ENCODE data around the gene CHRNA3.
"Not testable (repeated sequence)": the region's sequence is repeated elsewhere in the genome, so short reads cannot be mapped to it uniquely, and the experiment has no call there.

Gene CHRNA3

GRCh38 chr15:78561490-78561889, 59.3 kb downstream of the CHRNA3 start:
- no peak overlapping the region for H3K4me3 ChIP-seq (ENCODE audit: low read depth, low read length)
- H3K79me2 ChIP-seq (ENCODE audit: control insufficient read depth, insufficient read depth, low read length, unreplicated experiment), result no peaks in the 10 kb centered on the region
- 0 out of 2 replicates have a peak, but pooled peaks cover 3% of the 10 kb centered on the region for H3K27me3 ChIP-seq (ENCODE audit: insufficient read depth, low read length)
- no peak overlapping the region for H2AFZ ChIP-seq (ENCODE audit: low read length, unreplicated experiment)
- H3K4me1 ChIP-seq (ENCODE audit: control insufficient read depth, insufficient read depth, low read length, unreplicated experiment), result no peaks in the 10 kb centered on the region
- H3K27ac ChIP-seq (ENCODE audit: low read depth, low read length), result no peak overlapping the region
- no peaks in the 10 kb centered on the region for H3K36me3 ChIP-seq (ENCODE audit: insufficient read depth, low read length)

GRCh38 chr15:78560201-78560600, 60.6 kb downstream of the CHRNA3 start:
- H3K79me2 ChIP-seq (ENCODE audit: control insufficient read depth, insufficient read depth, low read length, unreplicated experiment); H3K4me3 ChIP-seq (ENCODE audit: low read depth, low read length); H2AFZ ChIP-seq (ENCODE audit: low read length, unreplicated experiment); H3K27ac ChIP-seq (ENCODE audit: low read depth, low read length); H3K27me3 ChIP-seq (ENCODE audit: insufficient read depth, low read length); H3K36me3 ChIP-seq (ENCODE audit: insufficient read depth, low read length); H3K4me1 ChIP-seq (ENCODE audit: control insufficient read depth, insufficient read depth, low read length, unreplicated experiment): not testable (repeated sequence)

- no peak overlapping the region for H2AFZ ChIP-seq (ENCODE audit: low read length, unreplicated experiment)
- peaks cover 23% of the 10 kb centered on the region for H3K36me3 ChIP-seq (ENCODE audit: insufficient read depth, low read length)
- no peaks in the 10 kb centered on the region for H3K4me1 ChIP-seq (ENCODE audit: control insufficient read depth, insufficient read depth, low read length, unreplicated experiment)
- no peak overlapping the region for H3K4me3 ChIP-seq (ENCODE audit: low read depth, low read length)
- no peaks in the 10 kb centered on the region for H3K79me2 ChIP-seq (ENCODE audit: control insufficient read depth, insufficient read depth, low read length, unreplicated experiment)
- H3K27ac ChIP-seq (ENCODE audit: low read depth, low read length), result no peak overlapping the region
- H3K27me3 ChIP-seq (ENCODE audit: insufficient read depth, low read length), result no peaks in the 10 kb centered on the region
Measured at GRCh38 chr15:78552597-78552996, 68.2 kb downstream of the CHRNA3 start.

- no peak overlapping the region for H3K27ac ChIP-seq (ENCODE audit: low read depth, low read length)
- no peaks in the 10 kb centered on the region for H3K79me2 ChIP-seq (ENCODE audit: control insufficient read depth, insufficient read depth, low read length, unreplicated experiment)
- peaks cover 28% of the 10 kb centered on the region for H3K36me3 ChIP-seq (ENCODE audit: insufficient read depth, low read length)
- no peak overlapping the region for H3K4me3 ChIP-seq (ENCODE audit: low read depth, low read length)
- H3K4me1 ChIP-seq (ENCODE audit: control insufficient read depth, insufficient read depth, low read length, unreplicated experiment), result no peaks in the 10 kb centered on the region
- no peaks in the 10 kb centered on the region for H3K27me3 ChIP-seq (ENCODE audit: insufficient read depth, low read length)
- no peak overlapping the region for H2AFZ ChIP-seq (ENCODE audit: low read length, unreplicated experiment)
Measured at GRCh38 chr15:78551902-78552301, 68.9 kb downstream of the CHRNA3 start.

GRCh38 chr15:78550815-78551214, 70.0 kb downstream of the CHRNA3 start:
- Histone ChIP-seq H3K36me3 (ENCODE audit: insufficient read depth, low read length) (peaks cover 35% of the 10 kb centered on the region), H3K27ac (ENCODE audit: low read depth, low read length) (no peak overlapping the region), H3K4me1 (ENCODE audit: control insufficient read depth, insufficient read depth, low read length, unreplicated experiment) (no peaks in the 10 kb centered on the region), H2AFZ (ENCODE audit: low read length, unreplicated experiment) (no peak overlapping the region), H3K79me2 (ENCODE audit: control insufficient read depth, insufficient read depth, low read length, unreplicated experiment) (no peaks in the 10 kb centered on the region), H3K4me3 (ENCODE audit: low read depth, low read length) (no peak overlapping the region), H3K27me3 (ENCODE audit: insufficient read depth, low read length) (no peaks in the 10 kb centered on the region)

- H3K4me3 ChIP-seq (ENCODE audit: low read depth, low read length), result no peak overlapping the region
- H3K4me1 ChIP-seq (ENCODE audit: control insufficient read depth, insufficient read depth, low read length, unreplicated experiment), result no peaks in the 10 kb centered on the region
- no peaks in the 10 kb centered on the region for H3K27me3 ChIP-seq (ENCODE audit: insufficient read depth, low read length)
- no peaks in the 10 kb centered on the region for H3K79me2 ChIP-seq (ENCODE audit: control insufficient read depth, insufficient read depth, low read length, unreplicated experiment)
- H3K36me3 ChIP-seq (ENCODE audit: insufficient read depth, low read length), result peaks cover 41% of the 10 kb centered on the region
- no peak overlapping the region for H3K27ac ChIP-seq (ENCODE audit: low read depth, low read length)
- no peak overlapping the region for H2AFZ ChIP-seq (ENCODE audit: low read length, unreplicated experiment)
Measured at GRCh38 chr15:78550194-78550593, 70.6 kb downstream of the CHRNA3 start.
